PFSK-1 (cell line): Measurements from ENCODE around the gene F11.

Source experiments
- REST ChIP-seq, 2 experiments: IDR thresholded peaks; 2 replicates each; pipeline versions ENCODE4 v1.6.1 to v1.8.0; 2011 to 2012; ENCODE audit warnings: low read depth in 2 of 2, low read length in 2 of 2, control low read depth in 1 of 2, inconsistent platforms in 1 of 2, mild to moderate bottlenecking in 1 of 2, moderate library complexity in 1 of 2; ENCODE audit not compliant: insufficient read depth in 1 of 2
- SIN3A ChIP-seq: IDR thresholded peaks from 2 replicates; pipeline ENCODE4 v1.6.1; 2012; ENCODE audit warnings: mild to moderate bottlenecking, low read length, moderate library complexity, borderline replicate concordance; ENCODE audit not compliant: insufficient read depth
- TAF1 ChIP-seq: IDR thresholded peaks from 2 replicates; pipeline ENCODE4 v1.6.1; 2012; ENCODE audit warnings: low read length, control low read depth, borderline replicate concordance; ENCODE audit not compliant: insufficient read depth

- no peak for TF ChIP-seq TAF1
- TF ChIP-seq SIN3A: no peak
- no peak for TF ChIP-seq REST (IDR thresholded peaks at IDR 0.05; ENCODE audit: insufficient read depth in 1 of 2, low read depth in 2 of 2, low read length in 2 of 2)
Observed at GRCh38 chr4:186240452-186240847, 25.5 kb upstream of the F11 start.
